ENCODE data around the gene PFDN1. TPM values are rescaled to one million over a fixed set of nuclear protein-coding genes. Genes with fewer than 3 reads are reported as not detected.

Gene PFDN1
- total RNA-seq, 2 experiments from 2014 or later = 48.9 to 57.5 TPM

DNA sequence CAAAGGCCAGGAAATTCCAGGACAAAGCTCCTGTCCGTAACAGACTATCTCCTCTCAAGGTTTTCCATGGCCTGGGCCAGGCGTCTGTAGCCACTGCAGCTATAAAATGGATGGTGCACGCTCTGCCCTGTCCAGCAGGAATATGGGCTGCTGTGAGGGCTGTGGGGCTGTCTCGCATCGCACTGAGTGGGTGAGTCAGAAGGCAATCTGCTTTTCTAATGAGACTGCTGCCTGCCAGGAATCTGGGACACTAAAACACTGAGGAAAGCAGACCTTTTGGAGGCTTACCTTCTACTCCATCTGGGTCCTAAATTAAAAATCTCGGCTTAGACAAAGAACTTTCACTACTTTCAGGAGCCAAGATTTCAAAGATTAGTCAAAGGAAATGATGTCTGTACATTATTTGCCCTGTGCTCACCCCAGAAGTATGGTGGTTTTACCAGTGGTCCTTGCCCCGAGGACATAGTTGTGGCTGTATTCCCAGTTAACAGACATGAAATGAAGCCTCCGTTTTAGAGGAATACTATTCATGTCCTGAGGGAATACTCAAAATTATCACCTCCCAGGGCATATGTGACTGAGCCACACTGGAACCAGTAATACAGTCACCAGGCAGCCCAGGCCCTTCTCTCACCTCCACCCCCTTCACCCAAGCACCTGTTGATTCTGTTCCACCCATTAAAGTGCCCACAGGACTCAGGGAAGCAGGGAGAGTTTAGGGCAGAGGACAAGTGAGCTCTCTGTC is 56.4 kb downstream of the PFDN1 start:
- Mint-ChIP-seq H3K9me3 (ENCODE audit: low read depth) (no peaks in the 10 kb centered on the region), H3K4me1 (peaks cover 57% of the 10 kb centered on the region), H3K36me3 (peaks cover 27% of the 10 kb centered on the region), H3K27me3 (no peaks in the 10 kb centered on the region), H3K4me3 (no peak overlapping the region), H3K27ac (no peak overlapping the region)
- ATAC-seq (no peak), DNase-seq (no peak)
- CTCF ChIA-PET = interaction anchor here (0.9 to 25.5 kb wide), 4 partner anchors 10 to 113 kb away, joined by 3 to 657 read pairs (median 27); partner anchors contain the start of genes HBEGF and SLC4A9

DNA sequence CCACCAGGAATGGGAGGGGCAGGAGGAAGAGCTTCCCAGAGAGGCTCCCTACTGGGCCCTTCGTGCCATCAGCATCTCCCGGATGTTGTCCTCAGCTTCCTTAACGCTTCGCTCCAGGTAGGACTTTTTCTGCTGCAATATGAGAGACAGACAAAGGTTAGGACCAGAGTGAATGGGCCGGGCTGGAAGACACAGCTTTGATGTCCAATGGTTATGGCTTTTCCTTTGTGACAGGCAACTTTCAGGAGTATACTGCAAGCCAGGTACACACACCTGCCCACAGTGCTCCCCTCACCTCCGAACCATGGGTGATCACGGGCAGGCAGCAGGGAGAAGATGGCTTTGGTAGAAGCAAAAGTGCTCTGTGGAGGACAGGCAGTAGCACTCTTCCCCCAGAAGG is 57.0 kb downstream of the PFDN1 start:
- CTCF ChIA-PET = interaction anchor here (1.4 to 25.5 kb wide), 6 partner anchors 12 to 390 kb away, joined by 5 to 657 read pairs (median 28); partner anchors contain the start of genes HBEGF and SLC4A9
- DNase-seq (no peak), ATAC-seq (no peak)
- Mint-ChIP-seq H3K9me3 (ENCODE audit: low read depth) (no peaks in the 10 kb centered on the region), H3K4me3 (no peak overlapping the region), H3K36me3 (peaks cover 23% of the 10 kb centered on the region), H3K27me3 (no peaks in the 10 kb centered on the region), H3K4me1 (peaks cover 52% of the 10 kb centered on the region), H3K27ac (no peak overlapping the region)

- DNase-seq (no peak), ATAC-seq (no peak)
- Mint-ChIP-seq H3K27me3 (no peaks in the 10 kb centered on the region), H3K4me3 (no peak overlapping the region), H3K4me1 (peaks cover 47% of the 10 kb centered on the region), H3K27ac (peak overlapping the region; percentile 58), H3K9me3 (ENCODE audit: low read depth) (no peaks in the 10 kb centered on the region), H3K36me3 (peaks cover 19% of the 10 kb centered on the region)
- CTCF ChIA-PET = interaction anchor here (0.8 to 25.5 kb wide), 24 partner anchors 8 to 390 kb away, joined by 3 to 657 read pairs (median 6); partner anchors contain the start of genes HBEGF and SLC4A9
These were observed 57.6 kb downstream of the PFDN1 start for GRCh38 chr5:140245341-140245740.

- Mint-ChIP-seq H3K27ac (no peak overlapping the region), H3K4me3 (no peak overlapping the region), H3K4me1 (peaks cover 39% of the 10 kb centered on the region), H3K27me3 (no peaks in the 10 kb centered on the region), H3K36me3 (peaks cover 14% of the 10 kb centered on the region), H3K9me3 (ENCODE audit: low read depth) (no peaks in the 10 kb centered on the region)
- ATAC-seq (peak; percentile 71), DNase-seq (peak; percentile 86)
- CTCF ChIA-PET = interaction anchor here (0.6 to 25.5 kb wide), 47 partner anchors 9 to 492 kb away, joined by 3 to 657 read pairs (median 4); partner anchors contain the start of genes ANKHD1, CYSTM1, HBEGF and IK
These were observed 58.3 kb downstream of the PFDN1 start for GRCh38 chr5:140244525-140245025.

GRCh38 chr5:140243706-140244250 is 59.1 kb downstream of the PFDN1 start:
- no peaks in the 10 kb centered on the region for H3K27me3 Mint-ChIP-seq
- H3K27ac Mint-ChIP-seq = no peak overlapping the region
- CTCF ChIA-PET = interaction anchor here (0.7 to 25.5 kb wide), 41 partner anchors 8 to 493 kb away, joined by 3 to 657 read pairs (median 4); partner anchors contain the start of genes ANKHD1, CYSTM1, HBEGF and IK
- peaks cover 33% of the 10 kb centered on the region for H3K4me1 Mint-ChIP-seq
- DNase-seq (no peak), ATAC-seq (no peak)
- H3K4me3 Mint-ChIP-seq = no peak overlapping the region
- no peaks in the 10 kb centered on the region for H3K9me3 Mint-ChIP-seq (ENCODE audit: low read depth)
- H3K36me3 Mint-ChIP-seq = peaks cover 10% of the 10 kb centered on the region

DNA sequence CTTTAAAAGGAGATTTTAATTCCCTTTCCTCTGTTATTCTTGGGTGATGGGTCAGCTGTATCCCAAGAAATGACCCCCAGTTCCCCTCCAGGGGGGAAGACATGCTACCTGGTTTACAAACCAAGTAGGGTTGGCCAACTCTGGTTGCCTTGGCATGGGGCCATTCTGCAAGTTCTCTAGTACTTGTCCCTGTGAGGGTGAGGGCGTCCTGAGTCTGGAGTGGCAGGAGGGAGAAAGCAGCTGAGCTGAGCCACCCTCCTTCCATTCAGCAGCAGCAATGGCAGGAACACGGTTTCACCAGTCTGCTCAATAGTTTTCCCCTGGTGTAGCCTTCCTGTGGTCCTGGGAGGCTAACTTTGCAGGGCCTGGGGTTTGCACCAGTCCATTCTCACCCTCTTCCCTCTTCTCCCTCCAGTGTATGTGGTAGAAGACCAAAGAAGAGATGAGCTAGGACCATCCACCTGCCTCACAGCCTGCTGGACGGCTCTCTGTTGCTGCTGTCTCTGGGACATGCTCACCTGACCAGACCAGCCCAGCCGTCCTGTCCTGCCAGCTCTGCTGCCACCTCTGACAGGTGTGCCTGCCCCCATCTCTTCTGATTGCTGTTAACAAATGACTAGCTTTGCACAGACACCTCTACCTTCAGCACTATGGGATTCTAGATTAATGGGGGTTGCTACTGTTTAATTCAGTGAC is 59.9 kb downstream of the PFDN1 start:
- H3K4me3 Mint-ChIP-seq = no peak overlapping the region
- DNase-seq = no peak
- ATAC-seq = no peak
- CTCF ChIA-PET = interaction anchor here (0.8 to 25.5 kb wide), 18 partner anchors 8 to 404 kb away, joined by 3 to 657 read pairs (median 6); partner anchors contain the start of genes HBEGF, IK, NDUFA2 and SLC4A9
- no peak overlapping the region for H3K27ac Mint-ChIP-seq
- H3K9me3 Mint-ChIP-seq (ENCODE audit: low read depth) = no peaks in the 10 kb centered on the region
- no peaks in the 10 kb centered on the region for H3K27me3 Mint-ChIP-seq
- peaks cover 10% of the 10 kb centered on the region for H3K36me3 Mint-ChIP-seq
- H3K4me1 Mint-ChIP-seq = peaks cover 30% of the 10 kb centered on the region

GRCh38 chr5:140242099-140242498 is 60.8 kb downstream of the PFDN1 start:
- no peaks in the 10 kb centered on the region for H3K27me3 Mint-ChIP-seq
- peaks cover 10% of the 10 kb centered on the region for H3K36me3 Mint-ChIP-seq
- H3K4me1 Mint-ChIP-seq = peaks cover 27% of the 10 kb centered on the region
- CTCF ChIA-PET = interaction anchor here (1.7 to 25.5 kb wide), 6 partner anchors 9 to 122 kb away, joined by 6 to 657 read pairs (median 40); partner anchors contain the start of genes HBEGF and SLC4A9
- H3K27ac Mint-ChIP-seq = no peak overlapping the region
- no peak for ATAC-seq
- H3K4me3 Mint-ChIP-seq = no peak overlapping the region
- H3K9me3 Mint-ChIP-seq (ENCODE audit: low read depth) = no peaks in the 10 kb centered on the region
- DNase-seq = no peak

DNA sequence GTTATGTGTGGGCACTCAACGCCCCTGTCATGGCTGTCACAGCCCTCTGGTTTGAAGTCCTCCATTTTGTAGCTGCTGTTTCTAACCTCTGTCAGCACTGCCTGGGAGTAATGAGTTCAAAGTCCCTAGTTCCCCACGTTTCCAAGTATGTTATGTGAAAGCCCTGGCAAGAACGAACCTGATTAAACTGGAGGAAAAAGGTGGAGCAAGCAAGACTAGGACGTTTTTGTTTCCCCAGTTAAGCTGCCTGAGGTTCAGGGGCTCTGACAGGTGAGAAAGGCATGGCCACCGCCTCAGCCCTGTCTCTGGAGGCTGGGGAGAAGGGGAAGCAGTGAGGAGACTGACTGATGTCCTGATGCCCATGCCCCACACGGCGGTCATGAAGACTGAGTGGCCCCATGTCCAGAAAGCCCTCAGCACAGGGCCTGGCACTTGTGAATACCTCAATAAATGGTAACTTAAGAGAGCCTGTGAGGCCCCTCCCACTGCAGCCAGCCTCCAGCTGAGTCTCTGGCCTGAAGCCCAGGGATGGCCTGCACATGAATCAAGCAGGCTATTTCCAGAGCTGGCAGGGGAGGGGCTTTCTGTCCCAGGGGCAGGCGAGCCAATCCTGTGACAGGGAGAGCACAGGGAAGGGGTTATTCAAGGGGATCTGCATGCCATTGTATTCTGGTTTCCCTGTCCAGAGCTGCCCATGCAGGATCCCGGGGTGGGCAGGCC is 61.8 kb downstream of the PFDN1 start:
- ATAC-seq (no peak), DNase-seq (no peak)
- no peaks in the 10 kb centered on the region for H3K27me3 Mint-ChIP-seq
- no peak overlapping the region for H3K27ac Mint-ChIP-seq
- no peaks in the 10 kb centered on the region for H3K9me3 Mint-ChIP-seq (ENCODE audit: low read depth)
- H3K36me3 Mint-ChIP-seq = peaks cover 10% of the 10 kb centered on the region
- no peak overlapping the region for H3K4me3 Mint-ChIP-seq
- CTCF ChIA-PET = interaction anchor here (1.2 to 25.5 kb wide), 8 partner anchors 10 to 470 kb away, joined by 3 to 657 read pairs (median 8); partner anchors contain the start of gene HBEGF
- H3K4me1 Mint-ChIP-seq = peaks cover 18% of the 10 kb centered on the region

GRCh38 chr5:140239939-140240700 is 62.8 kb downstream of the PFDN1 start:
- Mint-ChIP-seq H3K36me3 (peaks cover 5% of the 10 kb centered on the region), H3K27ac (no peak overlapping the region), H3K4me3 (no peak overlapping the region), H3K9me3 (ENCODE audit: low read depth) (no peaks in the 10 kb centered on the region), H3K27me3 (no peaks in the 10 kb centered on the region), H3K4me1 (peaks cover 8% of the 10 kb centered on the region)
- DNase-seq = peak; percentile 75
- CTCF ChIA-PET = interaction anchor here (0.6 to 25.5 kb wide), 25 partner anchors 8 to 486 kb away, joined by 3 to 657 read pairs (median 4); partner anchors contain the start of gene HBEGF
- ATAC-seq = peak; percentile 78

- ATAC-seq (peak; percentile 11), DNase-seq (no peak)
- Mint-ChIP-seq H3K27ac (no peak overlapping the region), H3K4me3 (no peak overlapping the region), H3K27me3 (no peaks in the 10 kb centered on the region), H3K36me3 (peaks cover 2% of the 10 kb centered on the region), H3K4me1 (peaks cover 2% of the 10 kb centered on the region), H3K9me3 (ENCODE audit: low read depth) (no peaks in the 10 kb centered on the region)
- CTCF ChIA-PET = interaction anchor here (0.9 to 25.5 kb wide), 23 partner anchors 9 to 486 kb away, joined by 3 to 657 read pairs (median 5); partner anchors contain the start of gene HBEGF
These were observed 63.4 kb downstream of the PFDN1 start for GRCh38 chr5:140239461-140239860.

DNA sequence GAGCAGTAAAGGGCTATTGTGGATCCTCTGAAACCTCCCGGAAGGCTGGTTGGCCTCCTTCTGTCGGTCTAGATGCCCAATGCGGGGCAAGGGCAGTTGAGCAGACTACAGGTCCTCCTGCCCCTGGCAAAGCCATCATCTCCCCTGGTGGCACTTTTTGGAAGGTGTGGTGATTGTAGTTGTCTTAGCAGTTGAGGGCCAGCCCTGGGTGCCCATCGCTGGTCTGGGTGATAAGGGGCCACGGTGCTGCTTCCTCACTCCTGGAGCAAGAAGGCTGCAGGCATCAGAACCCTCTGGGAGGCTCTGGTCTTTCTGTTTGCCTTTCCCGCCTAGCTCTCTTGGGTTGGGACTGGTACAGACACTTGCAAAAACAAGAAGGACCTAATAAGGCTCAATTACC is 64.1 kb downstream of the PFDN1 start:
- no peaks in the 10 kb centered on the region for H3K36me3 Mint-ChIP-seq
- CTCF ChIA-PET = interaction anchor here (1.0 to 25.5 kb wide), 11 partner anchors 9 to 481 kb away, joined by 3 to 657 read pairs (median 5); partner anchors contain the start of gene HBEGF
- H3K9me3 Mint-ChIP-seq (ENCODE audit: low read depth) = no peaks in the 10 kb centered on the region
- H3K27ac Mint-ChIP-seq = no peak overlapping the region
- ATAC-seq = no peak
- H3K27me3 Mint-ChIP-seq = no peaks in the 10 kb centered on the region
- no peak overlapping the region for H3K4me3 Mint-ChIP-seq
- H3K4me1 Mint-ChIP-seq = no peaks in the 10 kb centered on the region
- DNase-seq = no peak

Measured in activated CD8-positive, alpha-beta memory T cell treated with anti-CD3 and anti-CD28 coated beads, Interleukin-2, amount 10 ng/mL, durations not matched to agents 7 days and 5 days (primary cell).